VCaP (cell line): ENCODE measurements around the gene SOCS1.
"Not testable (repeated sequence)": the region's sequence is repeated elsewhere in the genome, so short reads cannot be mapped to it uniquely, and the experiment has no call there.

Experiments used
- H3K27ac ChIP-seq: fragments of 450-650 bp; 2 replicates; pipeline ENCODE4 v1.5.1; 2017
- TF ChIP-seq, protein P1 (sequence below): fragments of 450-650 bp; conservative IDR thresholded peaks from 2 replicates; pipeline ENCODE4 v1.5.1; 2017; ENCODE audit warnings: mild to moderate bottlenecking, moderate library complexity

Gene SOCS1

DNA sequence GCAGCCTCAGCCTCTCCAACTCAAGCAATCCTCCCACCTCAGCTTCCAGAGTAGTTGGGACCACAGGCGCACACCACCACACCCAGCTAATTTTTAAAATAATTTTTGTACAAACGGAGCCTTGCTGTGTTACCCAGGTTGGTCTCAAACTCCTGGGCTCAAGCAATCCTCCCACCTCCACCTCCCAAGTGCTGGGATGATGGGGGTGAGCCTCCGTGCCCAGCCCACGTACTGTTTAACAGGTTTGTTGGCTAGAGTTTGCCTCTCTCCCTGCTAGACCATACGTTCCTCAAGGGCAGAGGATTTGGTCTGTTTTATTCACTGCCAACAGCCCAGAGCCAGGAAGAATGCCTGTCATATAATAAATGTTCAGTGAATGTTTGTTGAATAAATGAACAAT is 26.6 kb downstream of the SOCS1 start:
- H3K27ac ChIP-seq: peak overlapping the region; percentile 66
- TF ChIP-seq, protein P1, sequence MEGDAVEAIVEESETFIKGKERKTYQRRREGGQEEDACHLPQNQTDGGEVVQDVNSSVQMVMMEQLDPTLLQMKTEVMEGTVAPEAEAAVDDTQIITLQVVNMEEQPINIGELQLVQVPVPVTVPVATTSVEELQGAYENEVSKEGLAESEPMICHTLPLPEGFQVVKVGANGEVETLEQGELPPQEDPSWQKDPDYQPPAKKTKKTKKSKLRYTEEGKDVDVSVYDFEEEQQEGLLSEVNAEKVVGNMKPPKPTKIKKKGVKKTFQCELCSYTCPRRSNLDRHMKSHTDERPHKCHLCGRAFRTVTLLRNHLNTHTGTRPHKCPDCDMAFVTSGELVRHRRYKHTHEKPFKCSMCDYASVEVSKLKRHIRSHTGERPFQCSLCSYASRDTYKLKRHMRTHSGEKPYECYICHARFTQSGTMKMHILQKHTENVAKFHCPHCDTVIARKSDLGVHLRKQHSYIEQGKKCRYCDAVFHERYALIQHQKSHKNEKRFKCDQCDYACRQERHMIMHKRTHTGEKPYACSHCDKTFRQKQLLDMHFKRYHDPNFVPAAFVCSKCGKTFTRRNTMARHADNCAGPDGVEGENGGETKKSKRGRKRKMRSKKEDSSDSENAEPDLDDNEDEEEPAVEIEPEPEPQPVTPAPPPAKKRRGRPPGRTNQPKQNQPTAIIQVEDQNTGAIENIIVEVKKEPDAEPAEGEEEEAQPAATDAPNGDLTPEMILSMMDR: no peak

DNA sequence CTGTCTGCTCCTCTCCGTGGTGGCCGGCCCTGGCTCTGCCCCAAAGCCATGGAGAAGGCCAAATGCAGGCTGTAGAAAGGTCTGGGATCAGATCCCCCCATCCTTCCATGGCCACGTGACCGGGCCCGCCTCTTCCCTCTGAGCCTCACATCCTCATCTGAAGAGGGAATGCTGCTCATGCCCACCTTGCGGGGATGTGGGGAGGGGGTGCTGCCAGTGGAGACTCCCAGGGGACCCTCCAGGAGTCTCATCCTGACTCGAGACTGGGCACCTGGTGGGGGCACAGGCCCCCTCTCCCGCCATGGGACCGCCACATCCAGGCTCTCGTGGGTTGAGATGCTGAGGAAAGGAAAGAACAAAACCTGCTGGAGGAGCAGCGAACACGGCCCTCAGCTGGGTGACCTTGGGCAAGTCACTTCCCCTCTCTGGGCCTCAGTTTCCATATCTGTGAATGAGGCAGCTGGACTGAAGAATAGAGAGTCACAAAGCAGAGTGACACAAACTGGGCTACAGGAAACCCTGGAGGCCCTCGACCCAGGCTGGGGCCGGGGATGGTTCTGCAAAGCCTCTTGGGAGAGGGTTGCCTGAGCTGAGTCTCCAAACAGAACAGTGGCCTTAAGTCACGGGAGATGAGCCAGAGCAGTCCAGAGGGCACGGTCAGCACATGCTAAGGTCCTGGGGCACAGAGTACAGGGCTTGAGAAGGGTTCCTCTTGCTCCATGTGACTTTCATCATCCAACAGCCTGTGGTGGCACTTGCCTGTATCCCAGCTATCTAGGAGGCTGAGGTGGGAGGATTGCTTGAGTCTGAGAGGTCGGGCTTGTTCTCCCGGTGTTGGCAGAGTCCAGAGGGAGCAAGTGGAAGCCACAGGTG is 30.1 kb downstream of the SOCS1 start:
- no peak overlapping the region; the same call in 1 of the 2 replicates for H3K27ac ChIP-seq
- TF ChIP-seq, protein P1: no peak

DNA sequence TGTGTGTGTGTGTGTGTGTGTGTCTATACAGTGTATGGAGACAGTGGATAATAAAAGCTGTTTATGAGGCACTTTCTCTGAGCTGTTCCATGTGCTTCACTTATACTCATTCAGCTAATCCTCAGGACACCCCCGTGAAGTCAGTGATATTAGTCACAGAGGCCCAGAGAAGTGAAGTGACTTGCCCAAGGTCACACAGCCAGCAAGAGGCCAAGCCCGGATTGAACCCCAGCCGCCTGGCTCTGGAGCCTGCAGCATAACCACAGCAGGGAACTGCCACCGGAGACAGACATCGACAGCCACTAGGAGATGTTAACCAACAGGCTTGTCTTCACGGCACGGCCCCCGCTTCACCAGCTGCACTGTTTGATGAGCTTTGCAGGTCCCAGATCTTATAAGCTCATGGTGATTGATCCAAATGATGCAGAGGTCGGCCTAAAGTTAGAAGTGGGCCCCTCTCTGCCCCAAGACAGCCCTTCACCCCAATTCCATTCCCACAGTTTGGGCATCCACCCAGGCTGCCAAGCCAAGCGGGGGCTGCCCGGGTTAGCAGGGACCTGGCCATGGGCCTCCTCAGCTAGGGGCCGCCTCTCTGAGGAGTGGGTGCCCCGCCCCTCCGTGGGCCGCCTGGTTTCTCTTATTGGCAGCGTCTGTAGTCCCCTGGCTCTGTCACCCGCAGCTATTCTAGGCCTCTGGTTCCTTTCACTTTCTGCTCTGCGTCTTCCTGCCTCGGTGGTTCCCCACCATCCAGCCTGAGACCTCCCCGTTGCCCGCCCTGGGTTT is 30.9 kb downstream of the SOCS1 start:
- TF ChIP-seq, protein P1: no peak
- H3K27ac ChIP-seq: peak overlapping the region; percentile 43

DNA sequence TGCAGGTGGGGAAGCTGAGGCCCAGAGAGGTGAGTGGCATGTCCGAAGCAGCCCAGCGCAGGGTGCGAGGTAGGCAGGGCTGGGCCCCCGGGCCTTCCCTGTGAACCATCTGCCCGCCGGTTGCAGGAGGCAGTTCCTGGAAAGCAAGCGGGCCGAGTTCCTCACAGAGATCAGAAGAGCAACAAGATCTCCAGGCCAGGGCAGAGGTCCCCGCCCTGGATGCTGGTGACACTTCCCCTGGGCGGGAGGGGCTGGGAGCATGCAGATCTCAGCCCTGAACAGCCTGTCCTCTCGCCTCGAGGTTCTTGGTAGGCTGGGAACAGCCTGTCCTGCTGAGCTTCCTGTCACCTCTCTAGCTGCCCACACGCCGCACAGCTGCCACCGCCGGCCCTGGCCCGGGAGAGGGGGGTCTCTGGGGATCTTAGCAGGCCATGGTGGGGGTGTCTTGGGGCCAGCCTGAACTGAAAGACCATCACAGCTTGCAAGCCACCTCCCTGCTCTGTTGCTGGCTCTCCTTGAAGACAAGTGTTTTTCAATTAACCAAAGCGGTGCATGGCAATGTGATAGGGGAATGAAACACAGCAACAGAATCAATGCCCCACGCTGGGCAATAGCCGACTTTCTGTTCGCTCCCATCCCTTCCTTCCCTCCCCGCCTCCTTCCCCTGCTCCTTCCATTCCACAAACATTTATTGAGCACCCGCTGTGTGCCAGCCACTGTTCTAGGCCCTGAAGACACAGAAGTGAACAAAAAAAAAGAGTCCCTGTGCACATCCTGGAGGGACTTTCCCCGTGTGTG is 31.7 kb downstream of the SOCS1 start:
- H3K27ac ChIP-seq: peak overlapping the region; percentile 43

DNA sequence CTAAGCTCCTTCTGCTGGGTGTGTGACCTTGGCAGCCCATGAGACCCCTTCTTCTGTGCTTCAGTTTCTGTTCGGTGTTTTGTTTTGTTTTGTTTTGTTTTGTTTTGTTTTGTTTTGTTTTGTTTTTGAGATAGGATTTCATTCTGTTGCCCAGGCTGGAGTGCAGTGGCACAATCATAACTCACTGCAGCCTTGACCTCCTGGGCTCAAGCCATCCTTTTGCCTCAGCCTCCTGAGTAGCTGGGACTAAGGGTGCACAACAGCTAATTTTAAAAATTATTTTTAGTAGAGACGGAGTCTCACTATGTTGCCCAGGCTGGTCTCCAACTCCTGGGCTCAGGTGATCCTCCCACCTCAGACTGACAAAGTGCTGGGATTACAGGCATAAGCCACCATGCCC is 35.5 kb downstream of the SOCS1 start:
- H3K27ac ChIP-seq: not testable (repeated sequence)

More for the DNA sequence above, 31.7 kb downstream of the SOCS1 start:
- TF ChIP-seq, protein P1: no peak

DNA sequence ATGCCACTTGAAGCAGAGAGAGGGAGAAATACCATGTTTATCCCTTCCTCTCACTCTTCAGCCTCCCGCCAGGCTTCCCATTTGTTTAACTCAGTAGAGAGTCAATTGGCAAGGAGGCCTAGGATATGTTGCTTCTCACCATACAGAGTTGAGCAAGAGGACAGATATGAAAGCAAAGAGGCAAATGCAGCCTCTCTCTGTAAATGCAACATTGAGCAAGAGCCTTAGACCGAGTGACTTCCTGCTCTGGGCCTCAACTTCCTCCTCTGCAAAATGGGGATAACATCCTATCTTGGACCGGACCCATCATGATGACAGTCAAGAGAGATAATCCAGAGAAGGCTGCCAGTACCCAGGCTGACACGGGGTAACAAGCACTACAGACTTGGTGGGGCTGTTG is 36.8 kb downstream of the SOCS1 start:
- TF ChIP-seq, protein P1: no peak
- no peak overlapping the region for H3K27ac ChIP-seq

DNA sequence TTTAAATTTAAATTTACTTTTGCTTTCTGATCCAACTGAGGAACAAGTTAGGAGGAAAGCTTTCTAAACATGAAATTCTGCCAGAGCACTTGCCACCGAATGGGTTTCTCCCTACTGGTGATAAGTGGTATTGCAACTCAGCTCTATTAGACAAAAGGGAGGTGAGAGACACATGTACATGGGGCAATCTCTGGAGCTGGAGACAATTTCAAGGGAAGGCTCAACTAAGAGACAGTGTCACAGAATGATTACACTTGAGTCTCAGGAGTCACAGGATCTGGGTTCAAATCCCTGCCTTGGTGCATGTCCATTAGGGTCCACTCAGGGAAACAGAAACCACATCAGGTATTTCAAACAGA is 37.4 kb downstream of the SOCS1 start:
- TF ChIP-seq, protein P1: no peak
- no peak overlapping the region for H3K27ac ChIP-seq
